OCI-LY3 (cell line): ENCODE data around the gene MACF1.

Experiments
- H2AFZ ChIP-seq: fragments of 200-600, 300-600 bp; shearing (Covaris generic); 2 replicates; pipeline ENCODE4 v1.6.0; 2014; ENCODE audit warnings: antibody characterized with exemption, low read depth, low read length
- H3K27ac ChIP-seq: fragments of 200-600, 300-600 bp; sonication (generic); 2 replicates; pipeline ENCODE4 v1.5.1; 2014; ENCODE audit warnings: mild to moderate bottlenecking, low read length, moderate library complexity, mixed read lengths
- H3K27me3 ChIP-seq: fragments of 200-600, 300-600 bp; sonication (generic); 2 replicates; pipeline ENCODE4 v1.6.1; 2014; ENCODE audit warnings: low read depth, low read length, mixed read lengths
- H3K36me3 ChIP-seq: fragments of 200-600, 300-600 bp; sonication (generic); replicated peaks from 2 replicates; pipeline ENCODE3; 2014; ENCODE audit warnings: low read depth, low read length, mixed read lengths
- H3K4me1 ChIP-seq: fragments of 300-600, 200-600 bp; sonication (generic); 2 replicates; pipeline ENCODE4 v1.6.1; 2014; ENCODE audit warnings: low read length, mixed read lengths
- H3K4me2 ChIP-seq: fragments of 200-600, 300-600 bp; sonication (generic); 2 replicates; pipeline ENCODE4 v1.6.1; 2014; ENCODE audit warnings: low read length, mixed read lengths
- H3K4me3 ChIP-seq: fragments of 300-600, 200-600 bp; sonication (generic); 2 replicates; pipeline ENCODE4 v1.5.1; 2014; ENCODE audit warnings: antibody characterized with exemption, mild to moderate bottlenecking, low read length, moderate library complexity
- H3K79me2 ChIP-seq: fragments of 300-600, 200-600 bp; shearing (Covaris generic); 2 replicates; pipeline ENCODE4 v1.6.1; 2014; ENCODE audit warnings: mild to moderate bottlenecking, low read length, mixed read lengths
- H3K9ac ChIP-seq: fragments of 300-600, 200-600 bp; shearing (Covaris generic); 2 replicates; pipeline ENCODE4 v1.6.0; 2014; ENCODE audit warnings: mild to moderate bottlenecking, low read length, moderate library complexity
- H3K9me3 ChIP-seq: fragments of 200-600, 300-600 bp; shearing (Covaris generic); 2 replicates; pipeline ENCODE4 v1.6.1; 2014; ENCODE audit warnings: low read length, mixed read lengths; ENCODE audit not compliant: insufficient read depth
- H4K20me1 ChIP-seq: fragments of 200-600, 300-600 bp; sonication (generic); 2 replicates; pipeline ENCODE4 v1.6.1; 2016; ENCODE audit warnings: low read length, mixed read lengths; ENCODE audit not compliant: insufficient read depth
- CTCF ChIP-seq: fragments of 200-600, 300-600 bp; sonication (generic); IDR thresholded peaks from 2 replicates; pipeline ENCODE4 v1.5.1; 2014; ENCODE audit warnings: antibody characterized with exemption, low read length, low read depth
- EZH2phosphoT487 ChIP-seq: fragments of 200-600 bp; shearing (Covaris generic); IDR thresholded peaks from 2 replicates; pipeline ENCODE4 v1.6.1; 2018; ENCODE audit warnings: antibody characterized with exemption, mixed run types, low read depth

The MACF1 gene

GRCh38 chr1:39195166-39196111, 9.1 kb upstream of the MACF1 start:
- H3K27me3 ChIP-seq = no peaks in the 10 kb centered on the region
- H3K79me2 ChIP-seq = peaks cover 62% of the 10 kb centered on the region
- H4K20me1 ChIP-seq = peaks cover 26% of the 10 kb centered on the region
- H3K4me3 ChIP-seq = no peak overlapping the region
- H3K9me3 ChIP-seq = no peaks in the 10 kb centered on the region
- no peak for TF ChIP-seq CTCF
- TF ChIP-seq EZH2phosphoT487 = no peak
- no peak overlapping the region for H3K9ac ChIP-seq
- H3K27ac ChIP-seq = no peak overlapping the region
- H2AFZ ChIP-seq = no peak overlapping the region
- no peaks in the 10 kb centered on the region for H3K36me3 ChIP-seq
- no peak overlapping the region for H3K4me2 ChIP-seq
- H3K4me1 ChIP-seq = peaks cover 41% of the 10 kb centered on the region

DNA sequence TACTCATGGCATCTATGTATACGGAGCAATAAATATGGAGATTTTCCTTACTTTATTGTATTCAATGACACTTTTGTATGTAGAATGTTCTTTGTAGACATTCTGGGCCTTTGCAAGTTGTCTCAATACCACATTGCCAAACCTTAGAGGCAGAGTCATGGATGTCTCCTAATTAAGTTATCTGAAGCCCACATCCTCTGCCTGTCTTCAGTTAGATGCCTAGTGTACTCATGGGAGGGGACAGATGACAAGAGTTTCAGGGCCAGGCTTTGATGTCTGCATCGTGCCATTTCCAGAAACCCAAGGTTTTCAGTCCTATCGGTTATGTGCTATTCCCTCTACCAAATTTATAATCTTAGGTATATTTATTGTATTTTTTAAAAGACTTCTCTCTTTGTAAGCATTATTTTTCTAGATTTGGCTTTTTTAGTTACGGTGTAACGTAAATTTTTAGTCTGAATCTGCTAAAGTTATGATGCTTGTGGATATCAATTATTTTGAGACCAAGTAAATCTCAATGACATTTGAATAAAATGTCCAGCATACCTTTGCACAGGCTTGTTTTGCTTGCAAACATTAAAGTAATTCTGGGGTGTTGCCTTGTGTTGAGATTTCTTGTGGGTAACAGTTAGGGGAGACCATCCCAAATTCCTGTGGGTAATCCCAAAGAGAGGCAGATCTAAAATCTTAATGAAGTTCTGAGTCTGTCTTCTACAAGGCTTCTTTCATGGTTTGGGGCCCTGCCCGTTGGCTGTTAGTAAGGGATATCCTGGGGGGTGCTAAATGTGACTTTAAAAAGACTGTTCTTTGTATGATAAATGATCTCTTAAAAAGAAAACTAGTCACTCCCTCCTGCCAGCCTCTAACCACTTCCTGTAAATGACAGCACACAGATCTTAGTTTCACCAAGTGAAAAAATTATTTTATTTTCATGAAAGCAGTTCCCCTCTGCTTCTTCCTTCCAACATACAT, 8.0 kb upstream of the MACF1 start:
- Histone ChIP-seq H3K27me3 (no peaks in the 10 kb centered on the region), H3K4me2 (peak overlapping the region; percentile 43), H3K27ac (no peak overlapping the region), H3K36me3 (no peaks in the 10 kb centered on the region), H4K20me1 (peaks cover 22% of the 10 kb centered on the region), H3K4me3 (no peak overlapping the region), H3K4me1 (peaks cover 41% of the 10 kb centered on the region), H3K79me2 (peaks cover 58% of the 10 kb centered on the region), H3K9ac (no peak overlapping the region; the same call in 1 of the 2 replicates), H2AFZ (no peak overlapping the region), H3K9me3 (no peaks in the 10 kb centered on the region)
- TF ChIP-seq EZH2phosphoT487 (no peak), CTCF (no peak)

GRCh38 chr1:39199593-39199992, 4.9 kb upstream of the MACF1 start:
- Histone ChIP-seq H3K79me2 (peaks cover 39% of the 10 kb centered on the region), H3K27me3 (no peaks in the 10 kb centered on the region), H3K36me3 (no peaks in the 10 kb centered on the region), H3K9ac (no peak overlapping the region), H4K20me1 (peaks cover 19% of the 10 kb centered on the region), H3K4me1 (peaks cover 31% of the 10 kb centered on the region), H3K4me3 (no peak overlapping the region), H3K9me3 (no peaks in the 10 kb centered on the region), H2AFZ (no peak overlapping the region), H3K27ac (no peak overlapping the region), H3K4me2 (no peak overlapping the region)
- no peak for TF ChIP-seq CTCF
